GM23338 (cell line): ENCODE measurements around the gene BIN1. TPM values are rescaled to one million over a fixed set of nuclear protein-coding genes. Genes with fewer than 3 reads are reported as not detected.

ENCODE experiments used
- ATAC-seq: fragments of 200-7000 bp; cut with Tn5 transposase; 3 replicates; pipeline ENCODE4 v1.9.1; 2020
- DNase-seq: peaks from one replicate; pipeline ENCODE4 v3.0.0-alpha.2; 2015; ENCODE audit warnings: low spot score
- H2AFZ ChIP-seq: fragments of 200-600 bp; sonication (generic); 2 replicates; pipeline ENCODE4 v1.8.0; 2016; ENCODE audit warnings: antibody characterized with exemption, mild to moderate bottlenecking, moderate library complexity
- H3F3A ChIP-seq: fragments of 200-600 bp; sonication (generic); replicated peaks from 2 replicates; pipeline ENCODE4 v1.8.0; 2017; ENCODE audit warnings: antibody characterized with exemption, mixed run types, low read depth
- H3K27ac ChIP-seq: fragments of 200-600 bp; sonication (generic); 2 replicates; pipeline ENCODE4 v1.6.1; 2016; ENCODE audit warnings: low read depth
- H3K27me3 ChIP-seq: fragments of 200-600 bp; sonication (generic); 2 replicates; pipeline ENCODE4 v1.8.0; 2016; ENCODE audit warnings: mild to moderate bottlenecking, mixed run types, moderate library complexity; ENCODE audit not compliant: insufficient read depth
- H3K36me3 ChIP-seq: fragments of 200-600 bp; sonication (generic); 2 replicates; pipeline ENCODE4 v1.8.0; 2016; ENCODE audit warnings: mild to moderate bottlenecking; ENCODE audit not compliant: insufficient read depth
- H3K4me1 ChIP-seq: fragments of 200-600 bp; sonication (generic); 2 replicates; pipeline ENCODE4 v1.8.0; 2016; ENCODE audit warnings: mild to moderate bottlenecking, moderate library complexity; ENCODE audit not compliant: insufficient read depth
- H3K4me2 ChIP-seq: fragments of 200-600 bp; sonication (generic); 2 replicates; pipeline ENCODE4 v1.7.1; 2017; ENCODE audit warnings: mixed run types
- H3K4me3 ChIP-seq: fragments of 200-600 bp; sonication (generic); 2 replicates; pipeline ENCODE4 v1.6.1; 2016; ENCODE audit warnings: mixed run types
- H3K79me2 ChIP-seq: fragments of 200-600 bp; sonication (generic); replicated peaks from 2 replicates; pipeline ENCODE4 v1.8.0; 2017; ENCODE audit warnings: mild to moderate bottlenecking; ENCODE audit not compliant: insufficient read depth
- H3K9me2 ChIP-seq: fragments of 200-600 bp; sonication (generic); 2 replicates; pipeline ENCODE4 v1.8.0; 2017; ENCODE audit not compliant: insufficient read depth
- H4K20me1 ChIP-seq: fragments of 200-600 bp; sonication (generic); replicated peaks from 2 replicates; pipeline ENCODE4 v1.8.0; 2017; ENCODE audit warnings: mild to moderate bottlenecking; ENCODE audit not compliant: insufficient read depth
- H3K27ac Mint-ChIP-seq: 2 replicates; pipeline ENCODE4 v1.8.0; 2020; ENCODE audit warnings: inconsistent platforms, mild to moderate bottlenecking, moderate library complexity, mixed read lengths
- H3K27me3 Mint-ChIP-seq: 3 replicates; pipeline ENCODE4 v1.8.0; 2022; ENCODE audit warnings: low read depth, mild to moderate bottlenecking, moderate library complexity, mixed read lengths, inconsistent platforms; ENCODE audit not compliant: insufficient read depth, poor library complexity
- H3K36me3 Mint-ChIP-seq: 3 replicates; pipeline ENCODE4 v1.8.0; 2021; ENCODE audit warnings: low read depth, mild to moderate bottlenecking, inconsistent platforms, moderate library complexity, mixed read lengths
- H3K4me1 Mint-ChIP-seq: 3 replicates; pipeline ENCODE4 v1.8.0; 2020; ENCODE audit warnings: mild to moderate bottlenecking, inconsistent platforms, mixed read lengths
- H3K4me3 Mint-ChIP-seq: 3 replicates; pipeline ENCODE4 v1.8.0; 2021; ENCODE audit warnings: moderate library complexity, mild to moderate bottlenecking, inconsistent platforms, mixed read lengths
- H3K9me3 Mint-ChIP-seq: 3 replicates; pipeline ENCODE4 v1.8.0; 2020; ENCODE audit warnings: moderate library complexity, mild to moderate bottlenecking, inconsistent platforms, mixed read lengths
- CTCF ChIP-seq, 2 experiments: fragments of 200-600 bp in 1 of 2; sonication (generic) in 1 of 2; conservative IDR thresholded peaks; 2 replicates each; pipeline versions ENCODE4 v1.5.1 to v1.6.1; 2016 to 2017; ENCODE audit warnings: antibody characterized with exemption in 2 of 2, low read depth in 2 of 2, mild to moderate bottlenecking in 2 of 2, moderate library complexity in 1 of 2
- EZH2 ChIP-seq: fragments of 200-600 bp; sonication (generic); IDR thresholded peaks from one replicate; pipeline ENCODE4 v1.8.0; 2017; ENCODE audit warnings: antibody characterized with exemption, mild to moderate bottlenecking, low read depth; ENCODE audit not compliant: unreplicated experiment
- EZH2phosphoT487 ChIP-seq: fragments of 200-600 bp; sonication (generic); IDR thresholded peaks from one replicate; pipeline ENCODE4 v1.8.1; 2018; ENCODE audit warnings: antibody characterized with exemption; ENCODE audit not compliant: unreplicated experiment
- POLR2AphosphoS5 ChIP-seq: IDR thresholded peaks from 2 replicates; pipeline ENCODE4 v1.6.1; 2016; ENCODE audit warnings: antibody characterized with exemption, low read depth
- REST ChIP-seq: IDR thresholded peaks from one replicate; pipeline ENCODE4 v1.6.1; 2018; ENCODE audit warnings: antibody characterized with exemption; ENCODE audit not compliant: unreplicated experiment
- ZNF114 ChIP-seq: fragments of 250-450 bp; sonication (Bioruptor Pico); IDR thresholded peaks from 2 replicates; pipeline ENCODE4 v1.5.0; 2020; ENCODE audit warnings: mild to moderate bottlenecking, moderate library complexity
- ZNF331 ChIP-seq: fragments of 250-450 bp; sonication (Bioruptor Pico); IDR thresholded peaks from 2 replicates; pipeline ENCODE4 v1.5.0; 2020; ENCODE audit warnings: low read depth, mild to moderate bottlenecking, moderate library complexity
- ZNF462 ChIP-seq: fragments of 250-450 bp; sonication (Bioruptor Pico); IDR thresholded peaks from 2 replicates; pipeline ENCODE4 v1.5.0; 2020; ENCODE audit warnings: mild to moderate bottlenecking, moderate library complexity
- polyA plus RNA-seq: library from polyadenylated mRNA; unstranded; fragments of >200 nt; fragmentation: Nextera tagmentation; extraction: Ambion mirVana; gene quantifications from 2 replicates; pipeline ENCODE4 v1.2.1, GENCODE V29; 2016
- total RNA-seq: library from RNA; depleted of rRNA; stranded (reverse); fragments of >200 nt; shearing (Covaris generic); gene quantifications from 2 replicates; pipeline ENCODE4 v1.2.3, GENCODE V29; 2014

BIN1 gene
- total and polyA plus RNA-seq, 2 experiments from 2014 or later = 30.1 to 56.4 TPM

GRCh38 chr2:127061375-127062273, 45.3 kb downstream of the BIN1 start (continued):
- TF ChIP-seq ZNF462 (CRISPR knock-in tag) = no peak
- no peak for TF ChIP-seq EZH2phosphoT487

GRCh38 chr2:127060264-127060945, 46.5 kb downstream of the BIN1 start:
- peaks cover 3% of the 10 kb centered on the region for H3K27me3 Mint-ChIP-seq
- Histone ChIP-seq H3K79me2 (no peaks in the 10 kb centered on the region), H4K20me1 (no peaks in the 10 kb centered on the region), H3F3A (no peaks in the 10 kb centered on the region), H3K27ac (no peak overlapping the region), H3K9me2 (no peaks in the 10 kb centered on the region), H3K27me3 (no peaks in the 10 kb centered on the region), H2AFZ (no peak overlapping the region), H3K4me3 (no peak overlapping the region), H3K4me2 (no peak overlapping the region), H3K4me1 (no peaks in the 10 kb centered on the region), H3K36me3 (no peaks in the 10 kb centered on the region)
- DNase-seq = no peak
- H3K36me3 Mint-ChIP-seq = peaks cover 17% of the 10 kb centered on the region; the same call in 2 of the 3 replicates
- H3K4me3 Mint-ChIP-seq = no peak overlapping the region
- H3K4me1 Mint-ChIP-seq = peaks cover 11% of the 10 kb centered on the region; the same call in 2 of the 3 replicates
- ATAC-seq = no peak
- H3K9me3 Mint-ChIP-seq = no peaks in the 10 kb centered on the region; the same call in 1 of the 3 replicates
- H3K27ac Mint-ChIP-seq = no peak overlapping the region
- TF ChIP-seq REST (no peak), CTCF (conservative IDR thresholded peaks at IDR 0.05; ENCODE audit: low read depth in 2 of 2) (no peak), ZNF331 (no peak), EZH2 (no peak), ZNF114 (CRISPR knock-in tag) (no peak), POLR2AphosphoS5 (no peak)
